IPS DF 6.9 (cell line): ENCODE results near the gene C3orf52.
A peak's percentile ranks its signal among the peaks of the same experiment; 100 is the strongest.
"Not testable (repeated sequence)": the region's sequence is repeated elsewhere in the genome, so short reads cannot be mapped to it uniquely, and the experiment has no call there.

Experiments used
- DNase-seq: peaks from one replicate; pipeline ENCODE4 v3.0.0-alpha.2; 2013; ENCODE audit warnings: low read depth, low spot score
- H3K27ac ChIP-seq: one replicate; pipeline ENCODE4 v1.5.1; 2013; ENCODE audit warnings: low read length, control low read depth
- H3K27me3 ChIP-seq: 2 replicates; pipeline ENCODE4 v1.6.1; 2013; ENCODE audit warnings: mild to moderate bottlenecking, low read length; ENCODE audit not compliant: control insufficient read depth, insufficient read depth
- H3K36me3 ChIP-seq: 2 replicates; pipeline ENCODE4 v1.6.1; 2013; ENCODE audit warnings: low read length; ENCODE audit not compliant: control insufficient read depth, insufficient read depth
- H3K4me1 ChIP-seq: 2 replicates; pipeline ENCODE4 v1.6.1; 2013; ENCODE audit warnings: low read length; ENCODE audit not compliant: control insufficient read depth, insufficient read depth
- H3K4me3 ChIP-seq: 2 replicates; pipeline ENCODE4 v1.5.1; 2013; ENCODE audit warnings: mild to moderate bottlenecking, low read length
- H3K9me3 ChIP-seq: 2 replicates; pipeline ENCODE4 v1.6.1; 2013; ENCODE audit warnings: low read length, inconsistent platforms; ENCODE audit not compliant: control insufficient read depth, insufficient read depth
- WGBS: extraction: QIAGEN DNeasy Blood & Tissue Kit; methylation state at CpG from one replicate; pipeline ENCODE4 v1.1.7; 2013; ENCODE audit warnings: mixed read lengths, missing lambda C conversion rate; ENCODE audit not compliant: insufficient read length, insufficient coverage; 5-methylcytosine and 5-hydroxymethylcytosine counted together

Gene C3orf52

GRCh38 chr3:112086076-112086854, at the start of gene C3orf52:
TSS of gene C3orf52 (plus strand) at chr3:112086389. CDS start at chr3:112086408, 19 bp downstream.
- Histone ChIP-seq H3K9me3 (no peaks in the 10 kb centered on the region), H3K27ac (no peak within 1 kb of the TSS), H3K36me3 (no peaks in the 10 kb centered on the region), H3K27me3 (no peaks in the 10 kb centered on the region), H3K4me1 (no peaks in the 10 kb centered on the region), H3K4me3 (peak within 1 kb of the TSS; percentile 44; the same call in 1 of the 2 replicates)
- DNase-seq: peak; percentile 73
- whole genome bisulfite sequencing: no CpG with 5 or more reads among the region's 67 CpGs

GRCh38 chr3:112037194-112037593, 49.0 kb upstream of the C3orf52 start:
- not testable (repeated sequence) for H3K36me3 ChIP-seq, H3K27ac ChIP-seq, H3K27me3 ChIP-seq, H3K9me3 ChIP-seq, H3K4me3 ChIP-seq, DNase-seq, H3K4me1 ChIP-seq
- WGBS: no CpG with 5 or more reads among the region's 4 CpGs

- Histone ChIP-seq H3K4me3 (no peak overlapping the region), H3K27me3 (no peaks in the 10 kb centered on the region), H3K36me3 (no peaks in the 10 kb centered on the region), H3K27ac (no peak overlapping the region), H3K4me1 (no peaks in the 10 kb centered on the region), H3K9me3 (no peaks in the 10 kb centered on the region)
- no CpG with 5 or more reads among the region's 3 CpGs for WGBS
- no peak for DNase-seq
Observed at GRCh38 chr3:112038863-112039262, 47.3 kb upstream of the C3orf52 start.

- Histone ChIP-seq H3K27ac (no peak overlapping the region), H3K27me3 (no peaks in the 10 kb centered on the region), H3K36me3 (no peaks in the 10 kb centered on the region), H3K4me1 (no peaks in the 10 kb centered on the region), H3K4me3 (no peak overlapping the region), H3K9me3 (no peaks in the 10 kb centered on the region)
- no peak for DNase-seq
Observed at GRCh38 chr3:112041321-112041720, 44.9 kb upstream of the C3orf52 start.

GRCh38 chr3:112042842-112043280, 43.3 kb upstream of the C3orf52 start:
- no peaks in the 10 kb centered on the region for H3K36me3 ChIP-seq
- H3K4me1 ChIP-seq: no peaks in the 10 kb centered on the region
- no CpG with 5 or more reads among the region's 6 CpGs for WGBS
- no peak overlapping the region for H3K4me3 ChIP-seq
- no peak overlapping the region for H3K27ac ChIP-seq
- no peaks in the 10 kb centered on the region for H3K27me3 ChIP-seq
- H3K9me3 ChIP-seq: no peaks in the 10 kb centered on the region
- no peak for DNase-seq

GRCh38 chr3:112043621-112044201, 42.5 kb upstream of the C3orf52 start:
- WGBS: no CpG with 5 or more reads among the region's 7 CpGs
- Histone ChIP-seq H3K27ac (no peak overlapping the region), H3K36me3 (no peaks in the 10 kb centered on the region), H3K9me3 (no peaks in the 10 kb centered on the region), H3K4me1 (no peaks in the 10 kb centered on the region), H3K4me3 (no peak overlapping the region), H3K27me3 (no peaks in the 10 kb centered on the region)
- DNase-seq: no peak

GRCh38 chr3:112046599-112046998, 39.6 kb upstream of the C3orf52 start:
- WGBS: 100% methylated on average over 1 of the region's 4 CpGs
- Histone ChIP-seq H3K36me3 (no peaks in the 10 kb centered on the region), H3K27ac (no peak overlapping the region), H3K27me3 (no peaks in the 10 kb centered on the region), H3K4me3 (no peak overlapping the region), H3K9me3 (no peaks in the 10 kb centered on the region), H3K4me1 (no peaks in the 10 kb centered on the region)
- DNase-seq: no peak

GRCh38 chr3:112047264-112047663, 38.9 kb upstream of the C3orf52 start:
- no CpG with 5 or more reads among the region's 1 CpG for WGBS
- Histone ChIP-seq H3K9me3 (no peaks in the 10 kb centered on the region), H3K27ac (no peak overlapping the region), H3K27me3 (no peaks in the 10 kb centered on the region), H3K36me3 (no peaks in the 10 kb centered on the region), H3K4me1 (no peaks in the 10 kb centered on the region), H3K4me3 (no peak overlapping the region)
- no peak for DNase-seq

- H3K9me3 ChIP-seq: no peaks in the 10 kb centered on the region
- no CpG with 5 or more reads among the region's 8 CpGs for WGBS
- no peaks in the 10 kb centered on the region for H3K27me3 ChIP-seq
- H3K4me1 ChIP-seq: no peaks in the 10 kb centered on the region
- no peak for DNase-seq
- H3K27ac ChIP-seq: no peak overlapping the region
- H3K36me3 ChIP-seq: no peaks in the 10 kb centered on the region
- H3K4me3 ChIP-seq: no peak overlapping the region
Observed at GRCh38 chr3:112048911-112049310, 37.3 kb upstream of the C3orf52 start.

GRCh38 chr3:112053229-112053628, 33.0 kb upstream of the C3orf52 start:
- H3K27me3 ChIP-seq: no peaks in the 10 kb centered on the region
- H3K9me3 ChIP-seq: no peaks in the 10 kb centered on the region
- no peaks in the 10 kb centered on the region for H3K36me3 ChIP-seq
- H3K27ac ChIP-seq: no peak overlapping the region
- no peak overlapping the region for H3K4me3 ChIP-seq
- DNase-seq: no peak
- no peaks in the 10 kb centered on the region for H3K4me1 ChIP-seq
- no CpG with 5 or more reads among the region's 1 CpG for WGBS
